Pancreas (tissue), 10 donors: ENCODE data around the gene SIL1. TPM values are rescaled to one million over a fixed set of nuclear protein-coding genes. Genes with fewer than 3 reads are reported as not detected.

ENCODE experiments used
- ATAC-seq, 4 donors: fragments of 200-7000 bp; cut with Tn5 transposase; one replicate each; pipeline versions ENCODE4 v1.8.0 to v1.9.1; 2020; ENCODE audit warnings: mild to moderate bottlenecking in 4 of 4, moderate library complexity in 4 of 4
- DNase-seq, 6 donors: peaks; one replicate each; pipeline ENCODE4 v3.0.0-alpha.2; 2020
- FAIRE-seq: peaks from 2 replicates; lab custom pipeline; 2012; peaks lifted over from hg19 to GRCh38; lab: Jason Lieb, UNC
- H3K27ac ChIP-seq, 4 donors: fragments of 200-600 bp; sonication (generic); 1 replicate in 3 of 4; 2 replicates in 1 of 4; pipeline versions ENCODE4 v1.5.0 to v1.8.0; 2020
- H3K27me3 ChIP-seq, 4 donors: fragments of 200-600 bp; one replicate each; pipeline ENCODE4 v1.8.0; 2021
- H3K36me3 ChIP-seq, 3 donors: fragments of 200-600 bp; sonication (generic) in 1 of 3; one replicate each; pipeline versions ENCODE4 v1.5.0 to v1.8.0; 2020 to 2021
- H3K4me1 ChIP-seq, 3 donors: fragments of 200-600 bp; one replicate each; pipeline ENCODE4 v1.8.0; 2021
- H3K4me3 ChIP-seq, 4 donors: fragments of 200-600 bp; sonication (generic) in 2 of 4; one replicate each; pipeline versions ENCODE4 v1.5.0 to v1.8.0; 2020 to 2021
- H3K9me3 ChIP-seq, 4 donors: fragments of 200-600 bp; one replicate each; pipeline ENCODE4 v1.8.0; 2021
- CTCF ChIP-seq, 4 donors: fragments of 200-600 bp; sonication (generic) in 3 of 4; IDR thresholded peaks; one replicate each; pipeline versions ENCODE4 v1.5.0 to v1.8.0; 2021; ENCODE audit warnings: antibody characterized with exemption in 4 of 4
- WGBS, 2 donors: extraction: QIAGEN DNeasy Blood & Tissue Kit; methylation state at CpG; one replicate each; pipeline ENCODE4 v1.1.7; 2013; 5-methylcytosine and 5-hydroxymethylcytosine counted together
- intact Hi-C, 3 donors: fragments of 100-400 bp; cut with DNase I; formaldehyde crosslinking; loops; one replicate each; pipeline versions ENCODE4 v1.11.1 to v1.14.2; 2022
- polyA plus RNA-seq, 2 donors: library from polyadenylated mRNA; stranded (reverse); fragments of 200-250 nt; gene quantifications; one replicate each; pipeline ENCODE4 v1.2.3, GENCODE V29; 2013
- total RNA-seq, 6 donors: library from RNA; stranded (reverse); fragmentation: NEBNext Ultra II Directional in 4 of 6; extraction: Animal tissue kit (Norgen Biotek cat#: 25700) in 4 of 6; gene quantifications; one replicate each; pipeline versions ENCODE4 v1.2.1 to v1.2.4, GENCODE V29; 2021 to 2023
- donor health status: healthy with polysubstance abuse.
- donor health status: DM: no; HTN: no; CAD: no; lungs with moderate emphysema.
- donor health status: DM: no; HTN: no; CAD: no.
- donor health status: control.
- donor health status: control.
- donor health status: Bipolar disorder and iron deficiency.
- donor health status: DM: yes; HTN: yes; CAD: no.
- donor health status: DM: no; HTN: no; CAD: no.
- donor health status: DM: no; HTN: no; CAD: no.
- donor health status: DM: yes; HTN: yes; CAD: no.

Gene SIL1
- total and polyA plus RNA-seq, 8 donors: 38.6 to 119 (median 55.0) TPM

GRCh38 chr5:138981131-138981530 lies 217.0 kb downstream of the SIL1 start:
- Histone ChIP-seq H3K4me3 (no peak overlapping the region), H3K9me3 (no peaks in the 10 kb centered on the region), H3K36me3 (no peaks in the 10 kb centered on the region), H3K27ac (no peak overlapping the region), H3K27me3 (no peaks in the 10 kb centered on the region), H3K4me1 (no peaks in the 10 kb centered on the region)
- no peak for ATAC-seq
- WGBS, 2 donors: 96 to 100% methylated on average over 3 of the region's 3 CpGs
- no peak for TF ChIP-seq CTCF (IDR thresholded peaks at IDR 0.05)
- no peak for FAIRE-seq
- intact Hi-C loops: no loop called here
- DNase-seq: no peak

DNA sequence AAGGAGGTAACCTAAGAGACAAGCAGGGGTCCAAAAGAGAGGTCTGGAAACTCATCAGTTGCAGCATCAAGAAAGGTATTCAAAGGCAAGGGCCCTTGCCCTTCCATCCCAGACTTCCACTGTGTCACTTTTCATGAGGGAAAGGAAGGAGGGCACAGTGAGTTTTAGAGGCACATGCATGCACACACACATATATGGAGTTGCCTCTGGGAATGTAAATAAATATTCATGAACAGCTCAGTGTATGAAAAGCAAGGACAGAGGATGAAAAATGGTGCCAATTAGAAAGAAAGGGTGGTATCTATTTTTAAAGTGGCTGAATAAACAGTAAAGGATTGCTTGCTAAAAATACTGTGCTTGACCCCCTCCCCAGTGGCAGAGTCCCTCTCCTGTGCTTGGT lies 217.7 kb downstream of the SIL1 start:
- DNase-seq (no peak), FAIRE-seq (no peak), ATAC-seq (no peak)
- intact Hi-C loops: no loop called here
- Histone ChIP-seq H3K9me3 (no peaks in the 10 kb centered on the region), H3K27me3 (no peaks in the 10 kb centered on the region), H3K36me3 (no peaks in the 10 kb centered on the region), H3K4me1 (no peaks in the 10 kb centered on the region), H3K27ac (no peak overlapping the region), H3K4me3 (no peak overlapping the region)
- no peak for TF ChIP-seq CTCF (IDR thresholded peaks at IDR 0.05)

GRCh38 chr5:138979684-138980280 lies 218.4 kb downstream of the SIL1 start:
- H3K36me3 ChIP-seq: no peaks in the 10 kb centered on the region
- H3K4me3 ChIP-seq: no peak overlapping the region
- no peaks in the 10 kb centered on the region for H3K9me3 ChIP-seq
- intact Hi-C loops: no loop called here
- TF ChIP-seq CTCF (IDR thresholded peaks at IDR 0.05): no peak
- 91 to 96% methylated on average over 5 of the region's 5 CpGs for WGBS, 2 donors
- H3K27me3 ChIP-seq: no peaks in the 10 kb centered on the region
- ATAC-seq: no peak
- DNase-seq: no peak
- H3K27ac ChIP-seq: no peak overlapping the region
- FAIRE-seq: no peak
- peaks cover 0 to 6% (median 0%) of the 10 kb centered on the region in 3 donors for H3K4me1 ChIP-seq

DNA sequence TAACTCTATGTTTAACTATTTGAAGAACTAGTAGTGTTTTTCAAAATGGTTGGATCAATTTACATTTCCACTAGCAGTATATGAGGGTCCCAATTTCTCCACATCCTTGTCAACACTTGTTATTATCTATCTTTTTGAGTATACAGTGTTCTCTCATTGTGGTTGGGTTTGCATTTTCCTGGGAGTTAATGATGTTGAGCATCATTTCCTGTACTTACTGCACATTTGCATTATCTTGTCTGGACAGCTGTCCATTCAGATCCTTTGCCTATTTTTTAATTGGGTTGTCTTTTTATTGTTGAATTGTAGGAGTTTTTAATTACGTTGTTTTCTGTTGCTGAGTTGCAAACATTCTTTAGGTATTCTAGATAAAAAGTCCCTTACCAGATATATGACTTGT lies 219.6 kb downstream of the SIL1 start:
- FAIRE-seq (no peak), DNase-seq (no peak), ATAC-seq (no peak)
- H3K9me3 ChIP-seq: no peaks in the 10 kb centered on the region
- intact Hi-C loops: no loop called here
- H3K4me3 ChIP-seq: no peak overlapping the region
- no peak overlapping the region for H3K27ac ChIP-seq
- H3K36me3 ChIP-seq: no peaks in the 10 kb centered on the region
- 96 to 97% methylated on average over 1 of the region's 1 CpG for WGBS, 2 donors
- no peak for TF ChIP-seq CTCF (IDR thresholded peaks at IDR 0.05)
- H3K4me1 ChIP-seq: peaks cover 6 to 16% (median 11%) of the 10 kb centered on the region in 3 donors
- no peaks in the 10 kb centered on the region for H3K27me3 ChIP-seq

- no peak for FAIRE-seq
- 91 to 96% methylated on average over 1 of the region's 1 CpG for WGBS, 2 donors
- intact Hi-C loops: no loop called here
Observed at GRCh38 chr5:138978080-138978479, 220.1 kb downstream of the SIL1 start.

More at GRCh38 chr5:138978080-138978479, 220.1 kb downstream of the SIL1 start:
- ATAC-seq (no peak), DNase-seq (no peak)
- Histone ChIP-seq H3K27ac (no peak overlapping the region), H3K4me1 (peaks cover 6 to 21% (median 16%) of the 10 kb centered on the region in 3 donors), H3K36me3 (no peaks in the 10 kb centered on the region), H3K27me3 (no peaks in the 10 kb centered on the region), H3K4me3 (no peak overlapping the region), H3K9me3 (no peaks in the 10 kb centered on the region)
- no peak for TF ChIP-seq CTCF (IDR thresholded peaks at IDR 0.05)
